Brain pericyte (primary cell): Measurements from ENCODE around the gene C19orf33.

Source experiments
- DNase-seq: peaks from one replicate; pipeline ENCODE4 v3.0.0-alpha.2; 2012; ENCODE audit warnings: low read depth, low spot score

Gene C19orf33

DNA sequence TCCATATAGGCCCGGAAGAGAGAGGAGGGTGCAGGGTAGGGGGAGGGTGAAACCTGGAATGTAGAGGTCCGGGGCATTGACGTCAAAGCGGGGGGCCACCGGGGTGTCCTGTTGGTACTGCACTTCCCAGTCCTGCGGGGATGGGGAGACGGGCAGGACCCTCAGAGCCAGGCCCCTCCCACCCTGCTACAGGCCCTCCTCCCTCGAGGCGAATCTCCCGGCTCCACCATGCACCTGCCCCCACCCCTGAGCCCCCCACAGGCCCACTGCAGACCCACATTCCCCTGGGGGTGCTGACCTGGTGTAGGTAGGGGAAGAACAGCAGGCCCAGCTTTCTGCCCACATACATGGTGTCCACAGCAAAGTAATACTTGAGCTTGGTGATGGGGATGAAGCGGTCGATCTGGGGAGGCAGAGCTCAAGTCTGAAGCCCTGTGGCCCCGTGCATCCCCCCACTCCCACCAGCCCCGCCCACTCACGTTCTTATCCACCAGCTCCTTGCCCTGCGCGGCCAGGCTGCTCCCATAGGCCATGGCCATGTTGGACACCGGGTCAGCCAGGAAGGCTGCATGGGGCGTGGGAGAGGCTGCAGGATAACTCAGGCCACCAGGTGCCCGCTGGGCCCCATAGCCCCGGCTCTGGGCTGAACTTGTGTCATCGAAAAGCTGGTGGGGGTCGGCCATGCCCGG, 5.0 kb downstream of the C19orf33 start:
- no peak for DNase-seq

DNA sequence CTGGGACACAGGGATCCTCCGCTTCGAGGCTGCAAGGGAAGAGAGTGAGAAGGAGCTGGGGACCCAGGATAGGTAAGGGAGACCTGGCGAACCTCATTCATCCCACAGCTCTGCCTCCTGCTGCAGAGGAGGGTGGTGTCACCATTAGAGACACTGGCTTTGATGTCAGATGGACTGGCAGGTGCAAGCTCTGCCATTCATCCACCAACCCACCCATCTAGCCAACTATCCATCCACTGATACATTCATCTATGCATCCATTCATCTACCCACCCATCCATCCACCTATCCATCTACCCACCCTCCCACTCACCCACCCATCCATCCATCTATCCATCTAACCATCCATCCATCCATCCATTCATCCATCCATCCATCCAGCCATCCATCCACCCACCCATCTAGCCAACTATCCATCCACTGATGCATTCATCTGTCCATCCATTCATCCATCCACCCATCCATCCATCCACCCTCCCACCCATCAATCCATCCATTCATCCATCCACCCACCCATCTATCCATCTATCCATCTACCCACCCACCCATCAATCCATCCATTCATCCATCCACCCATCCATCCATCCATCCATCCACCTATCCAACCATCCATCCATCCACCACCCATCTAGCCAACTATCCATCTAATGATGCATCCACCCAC, 5.7 kb downstream of the C19orf33 start:
- no peak for DNase-seq

DNA sequence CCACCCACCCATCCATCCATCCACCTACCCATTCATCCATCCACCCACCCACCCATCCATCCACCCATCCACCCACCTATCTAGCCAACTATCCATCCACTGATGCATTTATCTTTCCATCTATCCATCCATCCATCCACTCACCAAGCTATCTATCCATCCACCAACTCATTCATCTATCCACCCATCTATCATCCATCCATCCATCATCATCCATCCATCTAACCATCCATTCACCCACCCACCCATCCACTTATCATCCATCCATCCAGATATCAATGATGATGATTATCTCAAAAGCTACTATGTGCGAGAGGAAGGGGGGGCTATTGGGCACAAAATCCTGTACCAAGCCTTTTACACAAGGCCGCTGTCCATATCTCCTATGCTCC, 6.2 kb downstream of the C19orf33 start:
- no peak for DNase-seq

DNA sequence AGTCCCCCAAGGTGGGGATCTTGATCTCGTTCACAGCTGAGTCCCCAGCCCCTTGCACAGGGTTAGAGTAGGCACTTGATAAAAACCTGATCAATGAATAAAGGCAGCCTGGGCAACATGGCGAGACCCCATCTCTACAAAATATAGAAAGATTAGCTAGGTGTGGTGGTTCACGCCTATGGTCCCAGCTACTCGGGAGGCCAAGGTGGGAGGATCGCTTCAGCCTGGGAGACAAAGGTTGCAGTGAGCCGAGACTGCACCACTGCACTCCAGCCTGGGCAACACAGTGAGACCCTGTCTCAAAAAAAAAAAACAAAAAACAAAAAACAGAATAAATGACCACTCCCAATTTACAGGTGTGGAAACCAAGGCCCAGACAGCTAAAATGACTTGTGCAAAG, 6.9 kb downstream of the C19orf33 start:
- DNase-seq: no peak

DNA sequence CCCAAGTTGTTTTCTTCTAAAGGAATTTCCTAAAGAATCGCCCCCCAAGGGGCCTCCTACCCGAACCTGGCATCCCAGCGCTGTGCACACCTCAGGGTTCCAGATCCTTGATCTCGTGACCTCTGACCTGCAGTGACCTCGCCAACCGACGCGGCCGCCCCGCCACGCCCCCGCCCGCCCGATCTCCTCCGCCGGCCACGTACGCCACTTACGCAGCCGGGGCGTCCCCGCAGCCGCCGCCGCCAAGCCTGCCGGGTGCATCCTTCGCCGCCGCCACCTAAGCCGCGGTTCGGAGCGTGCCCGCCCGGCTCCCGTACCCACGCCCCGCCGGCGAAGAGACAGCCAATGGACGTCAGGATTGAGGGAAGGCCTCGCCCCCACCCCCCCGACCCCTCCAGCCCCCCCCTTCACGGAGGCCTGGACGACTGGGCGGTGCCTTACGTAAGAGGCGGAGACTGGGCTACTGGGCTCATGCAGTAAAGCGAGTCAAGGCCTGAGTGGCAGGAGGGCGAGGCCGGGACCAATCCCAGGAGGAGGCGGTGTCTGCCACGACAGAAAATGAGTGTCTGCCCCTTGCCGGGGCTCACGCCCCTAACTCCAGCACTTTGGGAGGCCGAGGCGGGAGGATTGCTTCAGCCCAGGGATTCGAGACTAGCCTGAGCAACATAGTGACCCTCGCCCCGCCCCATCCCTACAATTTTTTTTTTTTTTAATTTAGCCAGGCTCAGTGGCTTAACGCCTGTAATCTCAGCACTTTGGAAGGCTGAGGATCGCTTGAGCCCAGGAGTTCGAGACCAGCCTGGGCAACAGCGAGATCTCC, 11.8 kb downstream of the C19orf33 start, which contains the start of gene YIF1B:
Gene YIF1B (minus strand): TSS at position 291 of the 820 bp plus-strand sequence. CDS start 30 bp downstream, at position 261.
- peak; percentile 87 for DNase-seq

DNA sequence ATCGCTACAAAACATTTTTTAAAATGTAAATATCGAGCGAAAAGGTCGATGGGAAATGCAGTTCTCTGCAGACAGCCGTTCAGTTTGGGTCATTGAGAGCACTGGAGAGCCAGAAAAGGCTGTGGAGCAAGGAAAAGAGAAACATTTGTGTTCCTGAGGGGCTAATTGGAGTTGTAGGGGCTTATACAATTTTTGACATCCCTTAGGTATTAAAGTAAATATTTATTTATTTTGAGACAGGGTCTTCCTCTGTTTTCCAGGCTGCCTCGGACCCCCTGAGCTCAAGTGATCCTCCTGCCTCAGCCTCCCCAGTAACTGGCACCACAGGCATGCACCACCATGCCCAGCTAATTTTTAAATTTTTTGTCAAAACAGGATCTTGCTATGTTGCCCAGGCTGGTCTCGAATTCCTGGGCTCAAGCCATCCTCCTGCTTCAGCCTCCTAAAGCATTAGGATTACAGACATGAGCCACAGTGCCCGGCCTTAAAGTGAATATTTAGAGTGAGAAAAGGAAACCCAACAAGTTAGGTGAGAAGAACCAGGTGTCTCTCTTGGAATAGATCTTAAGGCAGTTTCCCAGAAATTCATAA, 12.5 kb downstream of the C19orf33 start:
- DNase-seq: no peak

DNA sequence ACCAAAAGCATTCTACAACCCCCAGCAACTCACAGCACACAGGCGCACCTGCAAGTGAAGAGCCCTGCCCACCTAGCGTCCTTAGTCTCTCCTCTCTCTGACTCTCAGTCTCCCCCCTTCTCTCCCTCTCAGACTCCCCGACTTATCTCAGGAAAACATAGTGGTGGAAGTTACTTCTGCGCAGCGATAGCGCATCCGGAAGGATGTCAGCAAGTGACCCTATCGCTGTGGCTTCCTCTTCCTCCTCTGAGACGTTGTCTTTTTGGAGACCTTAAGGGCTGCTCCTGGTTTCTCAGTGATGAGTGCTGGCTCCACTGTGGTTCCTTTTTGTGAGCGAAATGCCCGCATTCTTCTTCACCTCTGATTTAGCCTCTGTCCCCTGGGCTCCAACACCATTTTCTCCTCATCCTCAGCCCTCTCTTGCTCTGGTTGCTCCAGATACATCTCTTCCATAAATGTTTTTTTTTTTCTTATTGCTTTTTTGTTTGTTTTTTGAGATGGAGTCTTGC, 13.1 kb downstream of the C19orf33 start:
- no peak for DNase-seq

DNA sequence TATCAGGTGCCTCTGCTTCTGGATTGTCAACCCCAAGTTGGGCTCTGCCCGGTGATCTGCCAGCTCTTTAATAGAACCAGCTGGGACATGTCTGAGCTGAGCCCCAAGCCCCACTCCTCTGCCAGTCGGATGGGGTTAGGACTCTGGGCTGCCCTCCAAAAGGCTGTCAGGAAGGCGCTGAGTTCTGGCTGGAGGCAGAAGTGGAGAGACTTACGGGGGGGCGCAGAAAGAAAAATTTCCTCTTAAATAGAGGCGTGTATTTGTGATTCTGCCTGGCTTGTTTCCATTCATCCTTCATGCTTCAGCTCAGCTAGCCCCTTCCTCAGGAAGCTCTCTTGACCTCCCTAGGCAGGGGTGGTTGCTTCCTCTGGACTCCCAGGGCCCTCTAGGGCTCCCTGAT, 14.6 kb downstream of the C19orf33 start:
- no peak for DNase-seq

DNA sequence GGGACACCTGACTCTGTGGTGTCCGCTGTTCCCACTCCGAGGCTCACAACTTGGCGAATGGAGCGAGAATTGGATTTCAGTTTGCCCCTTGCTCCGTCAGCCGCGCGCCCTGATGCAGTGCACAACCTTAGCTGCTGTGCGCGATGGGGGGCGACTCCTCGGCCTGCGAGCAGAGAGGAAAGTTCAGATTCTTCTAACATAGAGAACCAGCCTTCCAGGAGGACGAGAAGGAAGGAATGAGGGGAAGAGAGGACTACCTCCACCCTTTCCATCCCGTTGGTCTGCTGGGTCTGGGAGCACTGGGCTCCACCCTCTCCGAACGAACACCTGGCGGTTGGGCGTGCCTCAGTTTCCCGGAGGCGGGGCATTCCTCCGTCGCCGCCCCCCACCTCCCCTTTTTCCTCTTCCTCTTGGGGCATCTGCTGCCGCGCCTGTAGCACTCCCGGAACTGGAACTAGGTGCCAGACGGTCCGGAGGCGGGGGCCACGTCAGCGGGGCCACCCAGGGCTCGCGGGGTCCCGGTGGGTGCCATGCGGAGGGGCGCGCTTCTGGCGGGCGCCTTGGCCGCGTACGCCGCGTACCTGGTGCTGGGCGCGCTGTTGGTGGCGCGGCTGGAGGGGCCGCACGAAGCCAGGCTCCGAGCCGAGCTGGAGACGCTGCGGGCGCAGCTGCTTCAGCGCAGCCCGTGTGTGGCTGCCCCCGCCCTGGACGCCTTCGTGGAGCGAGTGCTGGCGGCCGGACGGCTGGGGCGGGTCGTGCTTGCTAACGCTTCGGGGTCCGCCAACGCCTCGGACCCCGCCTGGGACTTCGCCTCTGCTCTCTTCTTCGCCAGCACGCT, 15.6 kb downstream of the C19orf33 start, which contains the start of gene KCNK6:
Gene KCNK6 (plus strand): TSS at position 425 of the 838 bp plus-strand sequence. CDS start 106 bp downstream, at position 531.
- DNase-seq: no peak

DNA sequence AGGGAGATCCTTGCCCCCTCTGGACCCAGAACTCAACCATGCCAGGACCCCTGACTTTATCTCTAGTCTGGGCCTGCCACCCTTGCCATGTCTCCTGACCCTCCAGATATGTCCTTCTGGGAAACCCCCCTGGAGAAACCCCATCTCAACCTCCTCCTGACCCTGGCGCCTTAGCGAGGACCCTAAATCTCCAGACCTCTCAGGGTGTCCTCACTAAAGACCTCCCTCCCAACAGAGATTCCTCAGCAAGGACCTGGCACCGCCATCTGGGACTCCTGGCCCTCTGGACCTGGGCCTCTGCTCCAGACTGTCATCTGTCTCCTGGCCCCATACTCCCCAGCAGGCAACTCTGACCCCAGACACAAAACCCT, 16.9 kb downstream of the C19orf33 start:
- no peak for DNase-seq

DNA sequence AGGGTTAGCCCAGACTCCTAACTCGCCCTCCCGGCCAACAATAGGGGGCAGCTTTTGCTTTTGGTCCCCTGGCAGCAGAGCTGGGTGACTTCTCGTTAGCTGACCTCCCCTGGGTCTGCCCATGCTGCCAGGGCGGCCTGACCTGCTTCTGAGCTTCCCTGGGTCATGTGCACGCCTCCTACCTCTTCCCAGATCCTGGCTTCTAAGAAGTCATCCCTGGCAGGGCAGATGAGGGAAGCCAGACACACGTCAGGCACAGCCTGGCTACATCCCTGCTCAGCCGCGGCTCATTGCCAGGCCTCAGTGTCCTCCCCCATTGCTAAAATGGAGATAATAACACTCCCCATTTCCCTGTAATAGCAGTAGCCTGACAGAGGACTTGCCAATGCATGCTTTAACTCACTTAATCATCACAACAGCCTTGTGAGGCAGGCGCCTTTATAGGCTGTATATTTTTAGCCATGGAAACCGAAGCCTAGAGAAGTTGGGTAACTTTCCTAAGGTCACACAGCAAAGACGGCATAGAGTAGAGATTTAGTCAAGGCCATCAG, 17.7 kb downstream of the C19orf33 start:
- DNase-seq: no peak

DNA sequence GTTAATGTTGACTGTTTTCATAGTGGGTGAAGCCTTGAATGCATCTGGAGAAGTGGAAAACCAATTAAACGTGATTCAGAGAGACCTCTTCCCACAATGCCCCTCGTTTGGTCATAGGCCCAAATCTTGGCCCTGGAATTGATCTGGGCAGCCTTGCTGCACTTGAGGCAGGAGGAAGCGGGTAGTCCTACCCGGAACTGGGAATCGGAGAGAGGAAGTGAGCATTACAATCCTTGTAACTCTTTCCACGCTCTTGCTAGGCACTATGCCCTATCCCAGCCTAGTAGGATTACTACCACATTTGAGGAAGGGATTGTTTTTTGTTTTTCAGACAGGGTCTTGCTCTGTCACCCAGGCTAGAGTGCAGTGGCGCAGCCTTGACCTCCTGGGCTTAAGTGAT, 19.2 kb downstream of the C19orf33 start:
- no peak for DNase-seq

DNA sequence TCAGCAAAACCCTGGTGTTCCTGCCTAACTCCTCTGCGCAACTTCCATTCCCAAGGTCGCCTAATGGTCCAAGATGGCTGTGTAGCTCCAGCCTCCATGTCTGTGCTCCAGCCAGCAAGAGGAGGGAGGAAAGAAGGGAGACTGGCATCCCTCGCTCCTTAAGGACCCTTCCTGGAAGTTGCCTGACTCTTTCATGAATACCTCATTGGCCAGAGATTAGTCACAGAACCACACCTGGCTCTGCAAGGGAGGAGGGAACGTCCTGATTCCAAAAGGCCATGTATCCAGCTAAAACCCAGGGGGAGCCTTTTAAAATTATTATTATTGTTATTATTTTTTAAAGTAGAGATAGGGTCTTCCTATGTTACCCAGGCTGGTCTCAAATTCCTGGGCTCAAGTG, 20.4 kb downstream of the C19orf33 start:
- DNase-seq: no peak

DNA sequence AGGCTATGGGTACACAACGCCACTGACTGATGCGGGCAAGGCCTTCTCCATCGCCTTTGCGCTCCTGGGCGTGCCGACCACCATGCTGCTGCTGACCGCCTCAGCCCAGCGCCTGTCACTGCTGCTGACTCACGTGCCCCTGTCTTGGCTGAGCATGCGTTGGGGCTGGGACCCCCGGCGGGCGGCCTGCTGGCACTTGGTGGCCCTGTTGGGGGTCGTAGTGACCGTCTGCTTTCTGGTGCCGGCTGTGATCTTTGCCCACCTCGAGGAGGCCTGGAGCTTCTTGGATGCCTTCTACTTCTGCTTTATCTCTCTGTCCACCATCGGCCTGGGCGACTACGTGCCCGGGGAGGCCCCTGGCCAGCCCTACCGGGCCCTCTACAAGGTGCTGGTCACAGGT, 22.5 kb downstream of the C19orf33 start:
- DNase-seq: no peak

DNA sequence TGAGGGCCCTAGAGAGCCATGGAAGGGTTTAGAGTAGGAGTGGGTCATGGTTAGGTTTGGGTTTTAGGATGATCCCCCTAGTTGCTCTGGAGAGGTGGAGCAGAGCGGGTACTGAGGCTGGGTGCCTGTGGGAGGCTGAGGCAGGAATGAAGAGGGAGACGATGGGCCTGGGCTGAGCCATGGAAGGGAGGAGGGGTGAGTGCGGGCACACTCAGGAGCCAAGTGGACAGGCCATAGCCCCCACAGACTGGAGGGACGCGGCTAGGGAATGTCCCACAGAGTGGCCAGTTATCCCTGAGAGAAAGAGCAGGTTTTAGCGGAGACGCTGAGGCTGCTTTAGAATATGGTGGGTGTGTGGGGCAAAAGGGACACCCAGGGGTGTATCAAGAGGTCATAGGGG, 25.6 kb downstream of the C19orf33 start:
- no peak for DNase-seq

DNA sequence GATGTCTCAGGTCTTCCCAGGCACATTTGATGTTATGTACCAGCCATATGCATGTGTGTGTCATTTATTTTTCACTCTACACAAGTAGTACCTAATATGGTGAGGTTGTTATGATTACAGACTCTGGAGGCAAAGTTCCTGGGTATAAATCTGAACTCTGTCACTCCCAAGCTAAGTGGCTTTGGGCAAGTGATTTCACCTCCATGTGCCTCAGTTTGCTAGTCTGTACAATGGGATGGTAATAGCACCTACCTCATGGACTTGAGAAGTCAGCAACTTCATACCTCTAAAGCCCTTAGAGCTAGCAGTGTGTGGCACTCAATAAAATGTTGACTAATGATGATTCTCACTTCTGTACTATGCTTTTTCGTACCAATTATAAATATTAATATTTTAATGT, 27.7 kb downstream of the C19orf33 start:
- no peak for DNase-seq

DNA sequence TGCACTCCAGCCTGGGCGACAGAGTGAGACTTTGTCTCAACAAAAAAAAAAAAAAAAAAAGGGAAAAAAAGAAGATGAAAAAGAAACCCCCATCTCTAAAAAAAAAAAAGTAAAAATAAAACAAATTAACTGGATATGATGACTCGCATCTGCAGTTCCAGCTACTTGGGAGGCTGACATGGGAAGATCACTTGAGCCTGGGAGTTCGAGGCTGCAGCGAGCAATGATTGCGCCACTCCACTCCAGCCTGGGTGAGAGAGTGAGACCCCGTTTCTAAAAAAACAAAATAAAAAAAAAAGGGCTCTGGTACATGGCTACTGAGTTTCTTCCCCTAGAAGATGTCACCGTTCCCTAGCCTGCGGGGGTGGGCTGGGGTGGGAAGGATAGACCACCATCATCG, 29.2 kb downstream of the C19orf33 start:
- no peak for DNase-seq

DNA sequence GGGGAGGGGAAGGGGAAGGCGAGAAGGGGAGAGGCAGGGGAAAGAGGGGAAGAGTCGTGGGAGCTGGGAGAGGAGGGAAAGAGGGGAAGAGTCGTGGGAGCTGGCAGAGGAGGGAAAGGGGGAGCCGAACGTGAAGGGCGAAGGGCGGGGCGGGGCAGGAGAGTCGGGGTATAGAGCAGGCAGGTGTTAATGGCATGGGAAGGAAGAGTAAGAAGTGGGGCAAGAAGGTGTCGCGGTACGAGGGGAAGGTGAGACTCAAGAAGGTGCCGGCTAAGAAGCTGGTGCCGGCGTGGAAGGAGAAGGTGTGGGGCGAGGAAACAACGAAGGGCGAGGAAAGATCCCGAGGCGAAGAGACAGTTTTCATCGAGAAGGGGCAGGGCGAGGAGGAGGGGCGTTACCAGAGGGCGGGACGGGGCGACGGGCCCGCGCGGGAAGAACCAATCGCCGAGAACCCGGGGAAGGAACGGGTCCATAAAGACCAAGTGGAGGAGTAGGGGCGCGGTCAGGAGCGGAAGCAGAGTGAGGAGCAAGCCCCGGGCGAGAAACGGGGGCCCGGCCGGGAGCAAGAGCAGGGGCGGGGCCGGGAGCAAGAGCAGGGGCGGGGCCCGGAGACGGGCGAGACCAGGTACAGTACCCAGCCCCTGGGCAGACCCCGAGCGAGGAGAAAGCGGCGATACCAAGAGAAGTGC, 32.0 kb downstream of the C19orf33 start:
- peak; percentile 87 for DNase-seq

DNA sequence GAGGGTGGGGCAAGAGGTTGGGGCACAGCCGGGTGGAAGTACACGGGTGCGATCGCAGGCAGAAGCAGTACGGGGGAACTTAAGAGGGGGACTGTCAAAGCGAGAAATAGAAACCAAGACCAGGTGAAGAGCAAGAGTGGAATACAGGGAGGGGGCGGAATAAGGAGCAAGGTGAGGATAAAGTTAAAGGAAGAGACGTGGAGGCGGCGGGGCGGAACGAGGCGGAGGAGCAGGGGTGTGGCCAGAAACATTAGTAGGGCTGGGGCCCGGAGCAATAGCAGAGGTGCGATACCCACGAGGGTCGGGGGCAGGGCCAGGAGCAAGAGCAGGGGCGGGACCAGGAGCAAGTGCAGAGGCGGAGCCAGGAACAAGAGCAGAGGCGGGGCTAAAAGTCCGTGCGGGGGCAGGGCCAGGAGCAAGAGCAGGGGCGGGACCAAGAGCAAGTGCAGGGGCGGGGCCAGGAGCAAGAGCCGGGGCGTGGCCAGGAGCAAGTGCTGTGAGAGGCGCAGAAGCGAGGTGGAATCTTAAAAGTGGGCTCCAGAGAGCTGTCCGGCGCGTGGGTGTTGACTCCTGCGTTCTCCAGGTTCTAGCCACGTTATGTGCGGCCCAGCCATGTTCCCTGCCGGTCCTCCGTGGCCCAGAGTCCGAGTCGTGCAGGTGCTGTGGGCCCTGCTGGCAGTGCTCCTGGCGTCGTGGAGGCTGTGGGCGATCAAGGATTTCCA, 32.7 kb downstream of the C19orf33 start:
- DNase-seq: peak; percentile 43

DNA sequence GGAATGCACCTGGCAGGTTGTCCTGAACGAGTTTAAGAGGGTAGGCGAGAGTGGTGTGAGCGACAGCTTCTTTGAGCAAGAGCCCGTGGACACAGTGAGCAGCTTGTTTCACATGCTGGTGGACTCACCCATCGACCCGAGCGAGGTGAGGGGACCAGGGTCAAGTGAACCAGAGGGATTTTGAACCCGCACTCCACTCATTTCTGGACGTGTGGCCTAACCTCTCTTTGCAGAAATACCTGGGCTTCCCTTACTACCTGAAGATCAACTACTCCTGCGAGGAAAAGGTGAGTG, 33.3 kb downstream of the C19orf33 start:
- no peak for DNase-seq
